Measurements from ENCODE around the gene EIF2D. TPM values are rescaled to one million over a fixed set of nuclear protein-coding genes. Genes with fewer than 3 reads are reported as not detected.
"Not testable (repeated sequence)": the region's sequence is repeated elsewhere in the genome, so short reads cannot be mapped to it uniquely, and the experiment has no call there.

The EIF2D gene
- total RNA-seq, 1 experiment from 2014 or later: 43.3 TPM

DNA sequence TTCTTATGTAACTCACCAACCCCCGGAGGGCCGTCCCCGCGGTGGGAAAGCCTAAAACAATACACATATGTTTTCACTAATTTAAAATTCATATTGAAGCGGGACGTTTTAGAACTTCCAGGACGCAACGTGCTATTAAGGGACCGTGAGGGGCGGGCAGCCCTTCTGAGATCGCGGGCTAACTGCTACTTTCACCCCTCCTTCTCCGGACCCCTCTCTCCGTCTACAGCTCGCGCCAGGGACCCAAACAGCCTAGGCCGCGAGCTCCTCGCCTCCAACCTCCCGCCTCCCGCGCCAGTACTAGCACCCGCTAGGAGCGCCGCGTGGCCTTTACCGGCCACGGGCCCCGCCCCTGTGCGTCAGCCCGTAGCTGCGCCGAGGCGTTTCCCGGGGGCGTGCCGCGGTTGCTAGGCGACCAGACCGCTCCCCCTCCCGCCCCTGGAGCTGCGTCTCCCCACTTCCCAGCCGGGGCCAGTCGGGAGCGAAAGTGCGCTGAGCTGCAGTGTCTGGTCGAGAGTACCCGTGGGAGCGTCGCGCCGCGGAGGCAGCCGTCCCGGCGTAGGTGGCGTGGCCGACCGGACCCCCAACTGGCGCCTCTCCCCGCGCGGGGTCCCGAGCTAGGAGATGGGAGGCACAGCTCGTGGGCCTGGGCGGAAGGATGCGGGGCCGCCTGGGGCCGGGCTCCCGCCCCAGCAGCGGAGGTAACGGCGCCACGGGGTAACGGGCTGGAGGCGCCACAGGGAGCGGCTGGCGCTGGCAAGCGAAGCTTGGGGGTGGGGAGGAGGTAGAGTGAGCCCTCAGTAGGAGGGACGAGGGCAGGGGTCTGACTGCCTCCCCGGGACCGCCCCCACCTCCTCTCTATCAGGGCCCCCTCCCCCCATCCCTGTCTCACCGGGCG, 23.1 kb upstream of the EIF2D start, which contains the start of gene DYRK3:
DYRK3 (plus strand) TSS at position 457 of the 898 bp plus-strand sequence; CDS start at position 625, 168 bp downstream.
- peak; percentile 89 for DNase-seq (ENCODE audit: low spot score)

DNA sequence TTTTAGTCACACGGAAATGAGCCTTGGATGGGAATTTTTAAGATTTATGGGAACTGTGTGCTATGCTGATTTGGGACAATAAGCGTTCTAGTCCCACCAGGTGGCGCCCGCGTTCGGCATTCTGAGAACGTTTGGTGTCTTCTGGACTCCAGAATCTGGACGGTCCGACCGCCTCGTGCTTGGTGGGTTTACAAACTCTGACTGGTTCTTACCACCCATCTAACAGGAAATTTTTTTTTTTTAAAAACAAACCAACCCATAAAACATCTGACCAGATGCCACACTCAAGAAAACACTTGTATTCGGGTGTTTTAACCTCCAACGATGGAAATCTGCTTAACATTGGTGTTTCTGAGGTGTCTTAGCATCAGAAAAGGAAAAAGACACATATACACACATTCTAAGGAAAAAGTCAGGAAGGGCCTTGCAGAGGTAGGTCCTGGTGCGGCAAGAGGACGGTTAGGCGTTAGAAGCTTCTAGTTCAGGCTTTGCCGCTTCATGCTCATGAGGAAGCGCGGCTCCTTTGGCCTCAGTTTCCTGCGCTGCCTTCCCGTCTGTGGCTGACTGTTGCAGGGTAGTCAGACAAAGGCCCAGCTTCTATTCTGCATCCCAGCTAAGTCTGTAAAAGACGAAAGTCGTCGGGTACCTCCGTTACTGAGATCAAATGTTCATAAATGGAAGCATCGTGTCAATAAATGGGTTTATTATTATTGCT, 22.3 kb upstream of the EIF2D start:
- peak; percentile 74 for DNase-seq (ENCODE audit: low spot score)

GRCh38 chr1:206633708-206634121, 21.4 kb upstream of the EIF2D start:
- DNase-seq (ENCODE audit: low spot score): peak; percentile 37

GRCh38 chr1:206631085-206631509, 18.8 kb upstream of the EIF2D start:
- peak; percentile 86 for DNase-seq (ENCODE audit: low spot score)

DNA sequence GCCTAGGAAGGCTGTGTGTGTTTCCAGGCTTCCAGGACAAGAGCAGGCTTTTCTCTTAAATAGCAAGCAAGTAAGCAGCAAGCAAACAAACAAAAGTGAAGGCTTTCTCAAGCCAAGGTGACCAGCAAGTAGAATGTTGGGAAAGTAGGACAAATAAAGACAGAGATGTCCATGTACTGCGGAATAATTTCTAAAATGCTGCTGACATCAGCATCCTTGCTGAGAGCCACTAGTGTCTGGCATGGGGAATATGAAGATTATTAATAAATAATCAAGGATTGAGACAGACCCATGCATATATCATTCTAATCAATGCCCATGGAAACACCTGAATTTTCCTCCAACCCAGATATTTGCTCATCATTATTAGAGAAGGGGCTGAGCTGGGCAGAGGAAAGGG, 16.7 kb upstream of the EIF2D start:
- no peak for DNase-seq (ENCODE audit: low spot score)

DNA sequence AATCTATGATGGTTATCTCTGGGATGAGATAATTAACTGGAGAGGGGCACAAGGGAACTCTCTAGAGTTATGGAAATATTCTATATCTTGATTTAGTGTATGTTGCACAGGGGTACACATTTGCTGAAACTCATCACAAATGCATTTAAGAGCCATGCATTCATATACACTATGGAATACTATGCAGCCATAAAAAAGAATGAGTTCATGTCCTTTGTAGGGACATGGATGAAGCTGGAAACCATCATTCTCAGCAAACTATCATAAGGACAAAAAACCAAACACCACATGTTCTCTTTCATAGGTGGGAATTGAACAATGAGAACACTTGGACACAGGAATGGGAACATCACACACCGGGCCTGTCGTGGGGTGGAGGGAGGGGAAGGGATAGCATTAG, 14.1 kb upstream of the EIF2D start:
- DNase-seq (ENCODE audit: low spot score): not testable (repeated sequence)

GRCh38 chr1:206609229-206609991, 2.9 kb downstream of the EIF2D start:
- DNase-seq (ENCODE audit: low spot score): no peak

GRCh38 chr1:206608108-206608698, 4.1 kb downstream of the EIF2D start:
- peak; percentile 40 for DNase-seq (ENCODE audit: low spot score)

DNA sequence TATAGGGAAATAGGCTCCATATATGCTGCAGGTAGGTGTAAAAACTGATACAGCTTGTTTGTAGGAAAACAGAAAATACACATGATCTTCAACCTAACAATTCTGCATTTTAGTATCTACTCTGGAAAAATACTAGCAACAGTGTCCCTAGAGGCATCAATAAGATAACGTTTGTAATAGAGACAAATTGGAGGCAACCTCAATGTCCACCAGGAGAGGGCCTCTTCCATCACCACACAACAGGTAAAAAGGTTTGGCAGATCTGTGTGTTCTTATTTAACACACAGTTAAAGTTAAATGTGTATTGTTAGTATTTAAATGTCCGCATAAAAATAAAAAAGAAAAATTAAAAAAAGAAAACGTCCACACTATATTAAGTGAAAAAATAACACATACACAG, 5.4 kb downstream of the EIF2D start:
- DNase-seq (ENCODE audit: low spot score): peak; percentile 34

DNA sequence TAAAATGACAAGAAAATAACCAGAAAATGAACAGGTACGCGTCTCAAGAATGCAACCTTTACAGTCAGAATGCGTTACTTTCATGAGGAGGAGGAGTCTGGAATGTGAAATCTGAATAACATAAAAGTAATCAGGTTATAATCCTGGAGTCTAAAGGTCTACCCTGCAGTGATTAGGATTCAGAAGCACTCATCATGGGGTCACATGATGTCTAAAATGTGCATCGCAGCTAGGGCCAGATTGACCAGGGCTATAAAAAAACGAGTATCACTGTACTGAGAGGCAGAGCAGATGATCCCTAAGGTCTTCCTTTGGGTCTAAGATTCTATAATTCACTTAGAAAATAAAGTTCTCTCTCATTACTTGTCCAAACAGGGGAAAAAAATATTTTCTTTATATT, 7.4 kb downstream of the EIF2D start:
- DNase-seq (ENCODE audit: low spot score): no peak

- no peak for DNase-seq (ENCODE audit: low spot score)
These were observed 11.7 kb downstream of the EIF2D start for GRCh38 chr1:206600527-206600926.

DNA sequence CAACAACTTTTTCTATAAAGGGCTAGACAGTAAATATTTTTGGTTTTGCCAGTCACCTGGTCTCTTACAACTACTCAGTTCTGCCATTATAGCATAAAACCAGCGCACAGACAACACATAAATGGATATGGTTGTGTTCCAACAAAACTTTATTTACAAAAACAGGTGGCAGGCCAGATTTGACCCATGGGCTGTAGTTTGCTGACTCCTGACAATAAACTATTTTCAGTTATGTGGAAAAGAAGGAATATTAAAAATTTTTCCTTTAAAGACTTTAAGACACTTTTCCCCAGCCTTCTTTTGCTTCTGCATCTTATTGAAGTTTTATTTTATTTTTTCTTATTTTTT, 16.0 kb downstream of the EIF2D start:
- no peak for DNase-seq (ENCODE audit: low spot score)

DNA sequence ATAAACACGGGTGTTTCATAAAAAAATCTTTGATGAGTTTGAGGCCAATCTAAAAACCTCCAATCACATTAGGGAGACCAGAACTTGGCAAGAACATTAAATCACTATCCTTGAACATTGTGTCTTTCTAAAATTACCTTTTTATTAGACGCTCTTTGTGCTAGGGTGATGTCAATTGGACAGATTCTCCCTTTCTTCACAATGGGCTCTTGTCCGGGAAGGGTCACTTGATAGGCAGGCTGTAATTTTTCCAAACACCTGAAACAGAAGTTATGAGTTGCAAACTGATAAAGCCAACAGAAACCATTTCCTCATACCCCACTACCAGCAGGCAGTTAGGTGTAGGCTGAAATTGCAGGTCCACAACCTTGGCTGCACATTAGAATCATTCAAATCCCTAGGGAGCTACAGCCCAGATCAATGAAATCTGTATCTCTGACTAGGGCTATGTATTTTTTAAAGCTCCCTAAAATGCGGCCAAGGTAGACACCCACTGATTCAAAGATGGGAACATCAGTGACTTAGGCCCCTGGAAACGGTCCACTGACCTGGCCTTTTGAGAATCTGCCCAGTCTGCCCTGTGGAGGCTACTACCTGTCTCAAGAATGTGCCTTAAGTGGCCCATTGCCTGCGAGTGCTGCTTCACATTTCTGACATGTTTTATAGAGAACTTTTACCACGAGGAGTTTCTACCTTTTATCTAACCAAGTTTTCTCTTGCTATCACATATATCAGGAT, 16.5 kb downstream of the EIF2D start:
- no peak for DNase-seq (ENCODE audit: low spot score)

- no peak for DNase-seq (ENCODE audit: low spot score)
These were observed 18.8 kb downstream of the EIF2D start for GRCh38 chr1:206593351-206593925.

GRCh38 chr1:206591696-206592095, 20.6 kb downstream of the EIF2D start:
- no peak for DNase-seq (ENCODE audit: low spot score)

- no peak for DNase-seq (ENCODE audit: low spot score)
These were observed 21.0 kb downstream of the EIF2D start for GRCh38 chr1:206591226-206591625.

DNA sequence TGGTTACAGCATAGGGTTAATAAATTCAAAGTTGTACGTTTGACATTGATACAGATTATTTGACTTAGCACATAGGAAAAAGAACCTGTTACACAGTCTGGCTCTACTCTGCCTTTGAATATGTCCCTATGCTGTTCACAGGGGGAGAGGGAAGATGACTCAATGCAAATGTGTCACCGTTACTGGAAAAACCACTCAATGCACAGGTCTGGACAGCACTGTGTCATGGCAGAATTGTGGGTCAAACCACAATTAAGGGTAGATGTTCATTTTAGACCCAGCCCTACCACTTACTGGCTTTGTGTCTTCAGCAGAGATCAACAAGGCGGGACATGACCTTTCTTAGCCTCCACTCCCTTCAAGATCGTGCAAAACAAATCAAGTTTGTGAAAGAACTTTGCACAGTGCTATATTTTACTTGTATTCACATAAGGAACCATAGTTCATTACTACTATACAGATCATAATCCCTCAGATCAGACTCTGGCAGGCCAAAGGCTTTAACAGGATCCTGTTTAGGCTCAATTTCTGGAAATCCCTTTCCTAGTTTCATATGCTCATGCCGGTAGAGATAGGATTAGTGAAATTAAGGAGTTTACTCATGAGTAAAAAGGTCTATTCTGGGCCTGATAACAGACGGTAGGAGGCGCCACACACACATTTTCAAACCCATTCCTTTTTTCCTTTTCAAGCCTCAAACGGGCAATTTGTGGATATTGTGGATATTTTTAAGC, 22.1 kb downstream of the EIF2D start:
- DNase-seq (ENCODE audit: low spot score): peak; percentile 24

- DNase-seq (ENCODE audit: low spot score): no peak
These were observed 23.1 kb downstream of the EIF2D start for GRCh38 chr1:206589206-206589605.

- DNase-seq (ENCODE audit: low spot score): no peak
These were observed 23.8 kb downstream of the EIF2D start for GRCh38 chr1:206588492-206588891.

- no peak for DNase-seq (ENCODE audit: low spot score)
These were observed 24.4 kb downstream of the EIF2D start for GRCh38 chr1:206587904-206588303.
